ENCODE measurements around the gene PSMD14. TPM values are rescaled to one million over a fixed set of nuclear protein-coding genes. Genes with fewer than 3 reads are reported as not detected.

PSMD14 gene
- polyA plus RNA-seq, 10 donors, result 36.8 to 49.7 (median 44.3) TPM

DNA sequence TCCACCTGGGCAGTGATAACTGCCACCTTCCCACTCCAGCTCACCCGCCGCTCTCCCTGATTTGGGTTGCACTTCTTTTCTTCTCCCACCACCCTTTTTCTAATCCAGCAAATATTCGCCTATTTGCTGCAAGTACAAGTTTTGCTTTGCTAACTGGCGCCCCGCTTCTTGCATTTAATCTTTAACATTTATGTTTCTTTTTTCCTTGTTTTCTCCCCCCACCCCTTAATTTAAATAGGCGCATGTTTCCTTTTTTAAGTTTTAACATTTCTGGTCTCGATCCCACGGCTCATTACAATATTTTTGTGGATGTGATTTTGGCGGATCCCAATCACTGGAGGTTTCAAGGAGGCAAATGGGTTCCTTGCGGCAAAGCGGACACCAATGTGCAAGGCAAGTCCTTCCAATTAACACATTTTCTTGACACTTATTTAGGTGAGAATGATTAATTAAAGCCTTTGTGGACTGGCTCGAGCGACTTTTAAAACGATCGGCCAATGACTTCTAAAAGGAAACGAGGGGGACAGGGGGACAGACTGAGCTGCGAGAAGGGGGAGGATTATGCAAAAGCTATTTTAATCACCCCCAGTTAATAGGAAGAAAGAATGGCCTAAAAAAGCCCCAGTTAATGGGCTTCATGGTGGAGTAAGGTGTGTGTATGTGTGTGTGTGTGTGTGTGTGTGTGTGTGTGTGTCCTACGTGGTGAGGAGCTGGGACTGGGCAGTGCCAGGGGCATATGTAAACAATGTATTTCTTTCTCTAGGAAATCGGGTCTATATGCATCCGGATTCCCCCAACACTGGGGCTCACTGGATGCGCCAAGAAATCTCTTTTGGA lies 109.4 kb downstream of the PSMD14 start:
- DNase-seq, result peak in 1 of 3 donors; percentile 55

DNA sequence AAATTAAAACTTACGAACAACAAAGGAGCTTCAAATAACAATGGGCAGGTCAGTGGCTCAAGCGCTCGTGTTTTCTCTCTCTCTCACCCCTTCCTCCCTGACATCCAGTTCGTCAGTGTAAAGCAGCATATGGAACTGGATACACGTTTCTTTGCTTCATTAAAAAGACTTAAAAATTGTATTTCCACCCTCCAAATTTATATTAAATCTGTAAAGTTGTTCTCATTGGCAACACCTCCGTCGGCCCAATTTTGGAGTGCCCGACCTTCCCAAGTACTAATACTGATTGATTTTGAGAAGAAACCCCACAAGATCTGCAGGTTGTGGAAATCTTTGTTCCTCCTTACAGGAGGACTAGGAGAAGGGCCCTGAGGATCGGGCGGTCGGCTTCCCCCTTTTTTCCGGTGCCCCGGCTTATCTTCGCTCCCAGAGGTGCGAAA lies 110.1 kb downstream of the PSMD14 start:
- DNase-seq, result no peak

DNA sequence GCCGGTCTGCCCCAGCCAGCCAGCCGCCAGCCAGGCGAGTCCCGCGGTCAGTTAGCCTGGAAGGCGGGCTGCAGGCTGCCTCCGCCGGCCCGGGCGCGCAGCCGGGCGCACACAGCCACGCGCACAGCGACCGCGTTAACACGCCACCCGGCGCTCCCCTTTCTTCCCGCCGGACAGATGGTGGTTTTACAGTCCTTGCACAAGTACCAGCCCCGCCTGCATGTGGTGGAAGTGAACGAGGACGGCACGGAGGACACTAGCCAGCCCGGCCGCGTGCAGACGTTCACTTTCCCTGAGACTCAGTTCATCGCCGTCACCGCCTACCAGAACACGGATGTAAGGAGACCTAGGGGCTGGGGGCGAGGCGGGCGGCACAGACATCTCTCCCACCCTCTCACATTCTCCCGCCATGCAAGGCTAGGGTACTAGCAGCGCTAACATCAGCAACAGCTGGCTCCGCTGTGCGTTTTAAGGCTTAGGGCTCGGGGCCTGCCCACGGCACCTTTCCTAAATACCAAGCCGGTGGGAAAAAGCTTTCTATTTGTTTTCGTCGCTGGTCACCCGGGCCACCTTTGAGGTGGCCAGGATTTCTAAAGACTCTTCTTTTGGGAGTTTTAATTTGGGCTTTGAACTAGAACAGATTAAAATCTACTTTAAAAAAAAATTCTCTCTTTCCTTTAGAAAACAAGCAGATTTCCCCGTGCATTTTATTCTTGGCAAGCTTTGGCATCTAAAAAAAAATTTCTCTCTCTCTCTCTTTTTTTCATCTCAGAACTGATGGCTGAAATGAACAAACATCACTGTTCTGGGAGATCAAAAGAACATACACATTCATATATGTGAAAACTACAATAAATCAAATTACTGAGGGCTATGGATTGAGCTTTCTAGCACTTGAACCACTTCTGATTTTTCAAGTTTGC lies 110.8 kb downstream of the PSMD14 start:
- DNase-seq, result peak in 2 of 3 donors; percentile 21 to 76

DNA sequence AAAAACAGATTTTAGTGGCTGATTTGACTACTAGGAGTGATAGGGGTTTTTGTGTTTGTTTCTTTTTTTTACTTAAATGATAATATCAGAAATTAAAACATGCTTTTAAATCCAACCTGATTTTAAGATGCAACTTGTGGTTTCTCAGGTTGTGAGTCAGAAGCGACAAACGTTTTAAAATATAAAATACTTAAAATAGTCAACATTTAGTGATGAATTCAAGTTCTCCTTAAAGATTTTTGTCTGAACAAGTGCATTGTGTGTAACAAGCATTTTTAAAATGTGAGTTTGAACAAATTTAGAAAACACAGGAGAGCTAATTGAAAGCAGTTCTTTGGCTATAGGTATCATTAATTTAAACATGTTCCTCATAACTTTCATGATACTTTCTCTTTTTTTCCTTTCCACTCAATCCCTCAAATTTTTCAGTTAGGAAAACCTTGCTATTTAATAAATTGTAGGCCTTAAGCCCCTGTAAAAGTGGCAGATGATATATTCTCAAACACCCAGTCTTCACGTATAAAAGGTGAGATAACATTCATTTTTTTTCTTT lies 111.5 kb downstream of the PSMD14 start:
- peak in 1 of 3 donors; percentile 30 for DNase-seq

DNA sequence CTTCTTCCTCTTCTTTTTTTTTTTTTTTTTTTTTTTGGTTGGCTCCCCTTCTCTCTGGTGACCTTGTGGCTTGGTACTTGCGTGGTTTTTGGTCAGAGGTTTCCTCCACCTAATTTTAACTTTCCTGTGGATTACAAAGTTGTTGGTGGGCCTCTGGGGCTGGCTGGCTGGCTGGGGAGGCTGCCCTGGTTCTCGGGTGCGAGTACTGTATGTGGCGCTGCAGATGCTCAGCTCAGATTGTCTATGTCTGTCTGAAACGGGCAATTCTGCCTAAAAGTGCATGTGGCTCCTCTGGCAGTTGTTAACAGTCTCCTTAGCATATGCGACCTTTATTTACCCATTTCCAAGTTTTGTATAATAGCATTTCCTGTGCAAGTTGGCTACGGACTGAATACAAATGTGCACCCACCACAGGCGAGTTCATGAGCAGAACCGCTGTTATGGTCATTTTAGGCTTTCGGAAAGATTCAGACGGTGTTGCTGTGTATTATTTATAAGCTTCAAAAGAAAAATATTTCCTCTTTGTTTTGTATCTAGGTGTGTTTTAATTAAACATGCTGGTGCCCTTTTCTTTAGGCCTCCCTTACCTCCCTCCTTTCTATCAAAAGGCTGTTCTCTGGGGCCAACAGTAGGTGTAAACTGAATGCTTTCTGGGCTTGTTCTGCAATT lies 112.3 kb downstream of the PSMD14 start:
- DNase-seq, result peak in 1 of 3 donors; percentile 40

DNA sequence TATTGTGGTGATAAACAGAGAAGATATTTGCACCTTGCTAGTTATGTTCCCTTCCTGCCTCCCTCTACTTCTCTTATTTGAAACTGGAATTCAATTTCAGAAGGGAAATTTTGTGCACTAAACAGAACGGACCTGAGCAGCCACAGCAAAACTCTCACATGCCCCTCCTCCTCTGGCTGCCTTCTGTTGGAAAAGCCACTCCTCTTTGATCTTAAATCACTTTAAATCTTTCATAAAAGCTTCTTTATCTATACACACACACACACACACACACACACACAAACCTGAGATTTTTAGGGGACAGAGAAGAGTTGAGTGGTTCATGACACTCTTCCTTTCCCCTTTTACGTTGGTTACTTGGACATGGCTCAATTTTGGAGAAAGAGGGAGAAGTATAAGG lies 113.5 kb downstream of the PSMD14 start:
- DNase-seq, result no peak

DNA sequence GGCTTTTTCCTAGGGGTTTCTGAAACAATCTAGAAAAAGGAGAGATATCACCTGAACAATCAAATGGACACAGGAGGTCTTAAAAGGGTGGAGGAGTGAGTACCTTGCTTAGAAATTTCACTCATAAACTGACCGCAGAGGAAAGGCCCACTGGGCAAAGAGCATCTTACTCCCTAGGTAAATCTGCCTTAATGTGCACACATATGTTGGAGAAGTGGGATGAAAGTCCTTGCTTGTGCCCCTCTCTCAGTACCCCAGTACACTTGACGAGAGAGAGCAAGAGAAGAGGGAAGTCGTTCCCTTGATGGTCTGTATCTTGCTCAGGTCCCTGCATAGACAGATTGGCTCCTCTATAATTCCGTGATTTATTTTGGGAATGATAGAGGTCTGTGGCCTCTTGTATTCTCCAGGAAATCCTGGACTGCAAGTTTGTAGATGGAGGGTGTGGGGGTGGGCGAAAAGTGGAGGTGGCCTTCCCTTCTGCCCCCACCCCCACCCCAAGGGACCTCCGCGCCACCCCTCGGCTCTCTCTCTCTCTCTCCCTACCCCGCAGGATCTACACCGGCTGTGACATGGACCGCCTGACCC lies 114.7 kb downstream of the PSMD14 start:
- DNase-seq, result peak in 1 of 3 donors; percentile 50

DNA sequence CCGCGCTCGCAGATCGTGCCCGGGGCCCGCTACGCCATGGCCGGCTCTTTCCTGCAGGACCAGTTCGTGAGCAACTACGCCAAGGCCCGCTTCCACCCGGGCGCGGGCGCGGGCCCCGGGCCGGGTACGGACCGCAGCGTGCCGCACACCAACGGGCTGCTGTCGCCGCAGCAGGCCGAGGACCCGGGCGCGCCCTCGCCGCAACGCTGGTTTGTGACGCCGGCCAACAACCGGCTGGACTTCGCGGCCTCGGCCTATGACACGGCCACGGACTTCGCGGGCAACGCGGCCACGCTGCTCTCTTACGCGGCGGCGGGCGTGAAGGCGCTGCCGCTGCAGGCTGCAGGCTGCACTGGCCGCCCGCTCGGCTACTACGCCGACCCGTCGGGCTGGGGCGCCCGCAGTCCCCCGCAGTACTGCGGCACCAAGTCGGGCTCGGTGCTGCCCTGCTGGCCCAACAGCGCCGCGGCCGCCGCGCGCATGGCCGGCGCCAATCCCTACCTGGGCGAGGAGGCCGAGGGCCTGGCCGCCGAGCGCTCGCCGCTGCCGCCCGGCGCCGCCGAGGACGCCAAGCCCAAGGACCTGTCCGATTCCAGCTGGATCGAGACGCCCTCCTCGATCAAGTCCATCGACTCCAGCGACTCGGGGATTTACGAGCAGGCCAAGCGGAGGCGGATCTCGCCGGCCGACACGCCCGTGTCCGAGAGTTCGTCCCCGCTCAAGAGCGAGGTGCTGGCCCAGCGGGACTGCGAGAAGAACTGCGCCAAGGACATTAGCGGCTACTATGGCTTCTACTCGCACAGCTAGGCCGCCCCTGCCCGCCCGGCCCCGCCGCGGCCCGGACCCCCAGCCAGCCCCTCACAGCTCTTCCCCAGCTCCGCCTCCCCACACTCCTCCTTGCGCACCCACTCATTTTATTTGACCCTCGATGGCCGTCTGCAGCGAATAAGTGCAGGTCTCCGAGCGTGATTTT lies 115.5 kb downstream of the PSMD14 start:
- DNase-seq, result peak in 2 of 3 donors; percentile 34 to 77

DNA sequence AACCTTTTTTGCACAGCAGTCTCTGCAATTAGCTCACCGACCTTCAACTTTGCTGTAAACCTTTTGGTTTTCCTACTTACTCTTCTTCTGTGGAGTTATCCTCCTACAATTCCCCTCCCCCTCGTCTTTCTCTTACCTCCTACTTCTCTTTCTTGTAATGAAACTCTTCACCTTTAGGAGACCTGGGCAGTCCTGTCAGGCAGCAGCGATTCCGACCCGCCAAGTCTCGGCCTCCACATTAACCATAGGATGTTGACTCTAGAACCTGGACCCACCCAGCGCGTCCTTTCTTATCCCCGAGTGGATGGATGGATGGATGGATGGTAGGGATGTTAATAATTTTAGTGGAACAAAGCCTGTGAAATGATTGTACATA lies 116.2 kb downstream of the PSMD14 start:
- peak in 1 of 3 donors; percentile 64 for DNase-seq

DNA sequence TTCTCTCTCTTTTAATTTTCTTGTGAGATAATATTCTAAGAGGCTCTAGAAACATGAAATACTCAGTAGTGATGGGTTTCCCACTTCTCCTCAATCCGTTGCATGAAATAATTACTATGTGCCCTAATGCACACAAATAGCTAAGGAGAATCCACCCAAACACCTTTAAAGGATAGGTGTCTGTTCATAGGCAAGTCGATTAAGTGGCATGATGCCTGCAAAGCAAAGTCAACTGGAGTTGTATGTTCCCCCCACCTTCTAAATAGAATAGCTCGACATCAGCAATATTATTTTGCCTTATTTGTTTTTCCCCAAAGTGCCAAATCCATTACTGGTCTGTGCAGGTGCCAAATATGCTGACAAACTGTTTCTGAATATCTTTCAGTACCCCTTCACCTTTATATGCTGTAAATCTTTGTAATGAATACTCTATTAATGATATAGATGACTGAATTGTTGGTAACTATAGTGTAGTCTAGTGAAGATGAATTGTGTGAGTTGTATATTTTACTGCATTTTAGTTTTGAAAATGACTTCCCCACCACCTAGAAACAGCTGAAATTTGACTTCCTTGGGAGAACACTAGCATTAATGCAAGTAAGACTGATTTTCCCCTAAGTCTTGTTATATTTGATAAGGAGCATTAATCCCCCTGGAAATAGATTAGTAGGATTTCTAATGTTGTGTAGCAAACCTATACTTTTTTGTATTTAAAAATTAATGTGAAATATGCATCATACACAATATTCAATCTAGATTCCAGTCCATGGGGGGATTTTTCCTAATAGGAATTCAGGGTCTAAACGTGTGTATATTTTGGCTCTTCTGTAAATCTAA lies 116.9 kb downstream of the PSMD14 start:
- DNase-seq, result peak in 1 of 3 donors; percentile 68

DNA sequence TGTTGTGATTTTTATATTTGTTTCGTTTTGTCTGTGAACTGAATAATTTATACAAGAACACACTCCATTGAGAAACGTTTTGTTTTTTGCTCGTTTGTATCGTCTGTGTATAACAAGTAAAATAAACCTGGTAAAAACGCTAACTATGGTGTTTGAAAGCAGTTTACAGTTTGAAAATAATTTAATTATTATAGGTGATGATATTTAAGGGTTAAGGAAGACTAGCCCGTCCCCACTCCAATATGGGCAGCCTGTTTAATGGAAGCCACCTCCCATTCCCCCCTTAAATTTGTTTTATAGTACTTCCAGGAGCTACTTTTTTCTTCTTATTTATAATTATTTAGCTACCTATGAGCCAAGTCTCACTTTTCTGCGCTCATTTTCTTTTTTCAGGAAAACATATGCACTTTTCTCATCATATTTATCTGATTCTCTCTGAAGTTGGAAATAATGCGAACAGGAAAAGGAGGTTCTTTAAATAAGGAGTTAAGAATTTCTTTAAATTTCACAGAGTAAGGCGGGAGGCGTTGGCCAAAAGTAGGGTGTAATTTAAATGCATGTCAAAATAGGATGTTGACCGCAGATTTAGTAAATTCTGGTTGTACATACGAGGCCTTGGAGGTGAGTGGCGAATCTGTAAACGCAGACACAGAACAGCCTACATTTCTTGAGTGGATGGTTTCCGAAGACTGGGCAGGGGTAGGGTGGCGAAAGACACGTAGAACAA lies 117.7 kb downstream of the PSMD14 start:
- peak in 1 of 3 donors; percentile 57 for DNase-seq

DNA sequence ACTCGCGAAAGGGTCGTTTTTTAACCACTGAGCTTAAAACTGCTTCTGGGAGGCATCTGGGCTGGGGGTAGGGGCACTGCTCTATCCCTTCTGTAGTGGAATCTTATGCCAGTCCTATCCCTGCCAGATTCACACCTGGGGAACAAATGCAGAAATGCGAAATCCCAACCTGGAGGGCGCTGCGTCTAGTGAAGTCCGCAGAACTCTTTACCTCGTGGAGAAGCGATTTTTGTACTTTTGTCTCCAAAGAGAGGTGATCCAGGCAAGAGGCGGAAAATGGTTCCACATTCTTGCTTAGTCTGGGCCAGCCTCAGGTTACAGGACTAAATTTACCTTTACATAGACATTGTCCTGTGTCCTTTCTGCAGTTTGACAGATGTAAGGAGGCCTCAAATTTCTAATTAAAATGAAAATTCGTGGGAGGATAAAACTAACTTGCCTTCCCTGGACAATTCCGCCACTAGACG lies 118.3 kb downstream of the PSMD14 start:
- peak in 1 of 3 donors; percentile 44 for DNase-seq

DNA sequence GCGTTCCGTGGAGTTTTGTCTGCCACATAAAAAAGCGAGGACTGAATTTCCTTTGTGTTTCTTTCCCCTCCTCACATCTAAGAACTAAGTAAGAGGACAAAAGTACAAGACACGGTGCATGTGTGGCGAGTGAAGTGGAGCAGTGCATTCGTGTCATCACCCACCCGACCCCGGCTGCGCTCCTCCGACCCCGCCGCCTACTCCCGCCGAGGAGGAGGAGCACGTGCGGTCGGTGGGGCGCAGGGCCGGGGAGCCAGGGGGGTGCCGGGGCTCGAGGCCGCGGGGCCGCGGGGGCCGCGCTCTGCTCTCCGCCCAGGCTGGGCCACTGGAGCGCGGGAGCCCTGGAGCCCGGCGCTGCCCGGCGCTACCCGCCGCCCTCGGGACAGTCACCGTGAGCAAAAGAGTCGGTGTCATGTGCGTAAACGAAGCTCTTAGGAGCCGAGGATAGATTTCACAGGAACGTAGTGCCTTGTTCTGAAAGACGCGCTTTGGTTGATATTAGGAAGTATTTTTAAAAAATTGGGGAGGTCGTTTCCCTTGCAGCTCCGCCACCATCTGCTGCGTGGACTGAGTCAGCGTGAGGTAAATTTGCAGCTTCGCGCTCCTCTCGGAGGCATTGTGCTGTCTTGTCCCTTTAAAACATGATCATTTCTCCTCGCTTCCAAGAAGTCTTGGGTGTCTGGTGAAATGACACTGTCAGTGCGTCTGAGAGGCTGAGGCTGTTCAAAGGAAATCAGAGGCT lies 118.9 kb downstream of the PSMD14 start:
- peak in 1 of 3 donors; percentile 77 for DNase-seq

DNA sequence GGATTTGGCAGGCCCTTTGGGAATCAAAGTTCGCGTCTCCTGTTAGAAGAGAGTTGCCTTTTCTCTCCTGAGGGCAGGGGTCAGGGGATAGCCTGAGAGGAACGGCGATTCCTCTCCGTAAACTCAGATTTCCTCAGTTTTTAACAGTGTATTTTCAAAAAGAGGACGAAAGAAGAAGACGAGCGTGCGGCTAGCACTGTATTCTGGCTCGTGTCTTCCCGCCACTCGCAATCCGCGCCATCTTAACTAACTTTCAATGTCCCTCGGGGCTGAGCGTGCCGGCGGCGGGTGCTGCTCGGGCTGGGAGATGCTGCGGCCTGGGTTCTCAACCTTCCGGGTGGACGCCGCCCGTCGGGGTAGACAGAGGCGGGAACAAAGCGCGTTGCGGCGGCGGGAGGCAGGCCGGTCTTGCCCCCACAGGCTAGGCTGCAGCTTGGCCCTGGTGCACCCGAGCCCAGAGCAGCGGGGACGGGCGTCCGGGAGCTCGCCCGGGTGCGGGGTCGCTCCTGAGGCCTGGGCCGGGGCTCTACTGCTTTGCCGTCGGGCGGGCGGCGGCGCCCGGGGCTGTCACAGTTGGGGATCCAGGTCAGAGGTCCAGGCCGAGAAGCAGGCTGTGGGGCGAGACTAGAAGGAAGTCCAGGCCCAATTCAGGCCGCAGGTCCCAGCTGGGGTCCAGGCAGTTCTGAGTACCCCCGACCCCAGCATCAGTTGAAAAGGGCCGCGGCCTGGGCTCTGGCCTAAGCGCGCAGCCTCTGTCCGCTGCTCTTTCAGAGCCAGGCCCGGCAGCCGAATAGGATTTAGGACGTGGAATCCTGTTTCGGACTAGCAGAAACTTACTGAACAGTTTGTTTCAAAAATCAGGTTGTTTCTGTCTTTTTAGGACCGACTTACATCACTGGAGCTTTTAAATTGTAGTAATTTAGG lies 119.7 kb downstream of the PSMD14 start:
- DNase-seq, result no peak

DNA sequence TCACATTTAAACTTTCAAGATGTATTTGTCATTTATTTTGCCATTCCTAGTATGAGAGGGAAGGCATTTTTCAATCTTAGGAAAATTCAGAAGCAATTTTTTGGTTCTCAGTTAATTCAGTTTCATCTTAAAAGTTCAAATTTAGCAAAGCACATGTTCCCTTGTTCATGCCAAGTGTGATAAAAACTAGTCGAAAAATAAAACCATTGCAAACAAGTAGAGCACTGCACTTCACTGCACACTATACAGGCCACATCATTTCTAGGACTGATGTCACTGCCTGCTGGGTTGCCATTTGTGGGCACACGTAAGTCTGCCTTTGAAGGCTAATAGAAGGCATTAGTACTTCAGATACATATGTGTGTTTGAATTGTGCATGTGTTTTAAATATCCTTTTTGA lies 122.2 kb downstream of the PSMD14 start:
- DNase-seq, result no peak

DNA sequence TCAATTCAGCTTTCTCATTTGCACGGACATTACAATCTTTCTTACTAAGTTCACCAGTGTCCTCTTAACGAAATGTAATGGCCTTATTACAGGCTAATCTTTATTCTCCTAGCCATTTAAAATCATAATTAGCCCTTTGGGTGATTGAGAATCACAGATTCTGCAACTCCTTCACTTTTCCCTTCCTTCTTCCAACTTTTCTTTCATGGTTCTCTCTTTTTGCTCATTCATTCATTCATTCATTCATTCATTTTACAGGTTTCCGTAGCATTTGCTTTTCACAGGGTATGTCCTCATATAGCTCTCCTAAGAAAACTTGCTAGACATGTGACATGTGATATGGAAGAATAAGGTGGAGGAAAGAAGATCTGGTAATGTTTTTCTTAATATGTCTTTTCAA lies 123.9 kb downstream of the PSMD14 start:
- no peak for DNase-seq

All from muscle of back (tissue), 11 donors.